Ramos (cell line): ENCODE data around the gene PNLIP.

Experiments used
- in situ Hi-C: fragments of 300-500 bp; cut with MboI; formaldehyde crosslinking; loops from one replicate; pipeline ENCODE4 v1.14.3; 2022; ENCODE audit warnings: low sequenced_read_pairs; ENCODE audit not compliant: unreplicated experiment

Gene PNLIP

GRCh38 chr10:116612107-116612769 lies 66.5 kb downstream of the PNLIP start:
- in situ Hi-C loops, result no loop called here

- in situ Hi-C loops, result no loop called here
These were observed 67.7 kb downstream of the PNLIP start for GRCh38 chr10:116613471-116613870.

- in situ Hi-C loops, result no loop called here
These were observed 69.1 kb downstream of the PNLIP start for GRCh38 chr10:116614796-116615195.

GRCh38 chr10:116615199-116615776 lies 69.6 kb downstream of the PNLIP start:
- in situ Hi-C loops, result no loop called here
